HG02642 (cell line): ENCODE data around the gene RYR2.

ENCODE experiments used
- ATAC-seq: cut with Tn5 transposase; IDR thresholded peaks from one replicate; pipeline ENCODE4 v1.9.1; 2021; ENCODE audit warnings: mild to moderate bottlenecking; ENCODE audit not compliant: unreplicated experiment, poor library complexity

RYR2 gene

GRCh38 chr1:237868817-237869600 lies 827.0 kb downstream of the RYR2 start:
- ATAC-seq, result no peak

- ATAC-seq, result no peak
Observed at GRCh38 chr1:237873487-237874211, 831.7 kb downstream of the RYR2 start.

- no peak for ATAC-seq
Observed at GRCh38 chr1:237875291-237875690, 833.3 kb downstream of the RYR2 start.

- ATAC-seq, result no peak
Observed at GRCh38 chr1:237877631-237878030, 835.6 kb downstream of the RYR2 start.

GRCh38 chr1:237878406-237878805 lies 836.4 kb downstream of the RYR2 start:
- no peak for ATAC-seq

- no peak for ATAC-seq
Observed at GRCh38 chr1:237879195-237879594, 837.2 kb downstream of the RYR2 start.
